Liver (tissue), 9 donors: ENCODE measurements around the gene ST7. TPM values are rescaled to one million over a fixed set of nuclear protein-coding genes. Genes with fewer than 3 reads are reported as not detected.

Experiments
- DNase-seq: peaks from one replicate; pipeline ENCODE4 v3.0.0-alpha.2; 2017; ENCODE audit warnings: low spot score
- H3K27ac ChIP-seq, 2 donors: one replicate each; pipeline ENCODE4 v1.7.0; 2013; ENCODE audit warnings: inconsistent platforms in 2 of 2, low read length in 2 of 2, control low read depth in 1 of 2, low read depth in 1 of 2, mild to moderate bottlenecking in 1 of 2
- H3K27me3 ChIP-seq, 4 donors: one replicate each; pipeline versions ENCODE4 v1.6.1 to v1.7.0; 2013; ENCODE audit warnings: low read length in 3 of 4, inconsistent platforms in 1 of 4, mild to moderate bottlenecking in 1 of 4, moderate library complexity in 1 of 4; ENCODE audit not compliant: control insufficient read depth in 4 of 4, insufficient read depth in 4 of 4
- H3K36me3 ChIP-seq, 4 donors: one replicate each; pipeline versions ENCODE4 v1.6.1 to v1.7.0; 2013; ENCODE audit warnings: low read length in 3 of 4, mild to moderate bottlenecking in 3 of 4, low read depth in 1 of 4, moderate library complexity in 1 of 4; ENCODE audit not compliant: control insufficient read depth in 4 of 4, insufficient read depth in 3 of 4
- H3K4me1 ChIP-seq, 4 donors: one replicate each; pipeline versions ENCODE4 v1.6.1 to v1.7.0; 2013; ENCODE audit warnings: low read length in 3 of 4, mild to moderate bottlenecking in 3 of 4, moderate library complexity in 1 of 4; ENCODE audit not compliant: control insufficient read depth in 4 of 4, insufficient read depth in 4 of 4
- H3K4me3 ChIP-seq, 3 donors: one replicate each; pipeline versions ENCODE4 v1.6.1 to v1.7.0; 2013; ENCODE audit warnings: low read length in 3 of 3, control low read depth in 1 of 3, low read depth in 1 of 3, mild to moderate bottlenecking in 1 of 3
- H3K9ac ChIP-seq, 2 donors: one replicate each; pipeline ENCODE4 v1.7.0; 2013; ENCODE audit warnings: low read length in 2 of 2, mild to moderate bottlenecking in 2 of 2, moderate library complexity in 2 of 2, control low read depth in 1 of 2, low read depth in 1 of 2
- H3K9me3 ChIP-seq, 4 donors: one replicate each; pipeline versions ENCODE4 v1.6.1 to v1.7.0; 2013; ENCODE audit warnings: low read length in 3 of 4; ENCODE audit not compliant: control insufficient read depth in 4 of 4
- EGR1 ChIP-seq, 2 donors: IDR thresholded peaks; 2 replicates each; pipeline ENCODE4 v1.6.1; 2016 to 2018; ENCODE audit warnings: antibody characterized with exemption in 2 of 2, low read depth in 2 of 2
- FOXA1 ChIP-seq: IDR thresholded peaks from 2 replicates; pipeline ENCODE4 v1.6.1; 2016; ENCODE audit warnings: antibody characterized with exemption
- FOXA2 ChIP-seq: IDR thresholded peaks from 2 replicates; pipeline ENCODE4 v1.6.1; 2016; ENCODE audit warnings: antibody characterized with exemption
- GABPA ChIP-seq, 2 donors: IDR thresholded peaks in 1 of 2; conservative IDR thresholded peaks in 1 of 2; 2 replicates each; pipeline ENCODE4 v1.6.1; 2016; ENCODE audit warnings: antibody characterized with exemption in 2 of 2, mild to moderate bottlenecking in 1 of 2, moderate library complexity in 1 of 2
- HNF4A ChIP-seq, 2 donors: conservative IDR thresholded peaks; 2 replicates each; pipeline ENCODE4 v1.6.1; 2016; ENCODE audit warnings: antibody characterized with exemption in 2 of 2, mild to moderate bottlenecking in 2 of 2
- HNF4G ChIP-seq: IDR thresholded peaks from 2 replicates; pipeline ENCODE4 v1.6.1; 2016; ENCODE audit warnings: antibody characterized with exemption
- JUND ChIP-seq, 2 donors: IDR thresholded peaks; 2 replicates each; pipeline ENCODE4 v1.6.1; 2016; ENCODE audit warnings: antibody characterized with exemption in 2 of 2
- NR2F2 ChIP-seq: IDR thresholded peaks from 2 replicates; pipeline ENCODE4 v1.6.1; 2016; ENCODE audit warnings: antibody characterized with exemption
- RAD21 ChIP-seq, 2 donors: IDR thresholded peaks; 2 replicates each; pipeline ENCODE4 v1.6.1; 2016; ENCODE audit warnings: antibody characterized with exemption in 2 of 2, mild to moderate bottlenecking in 2 of 2
- RXRA ChIP-seq, 2 donors: IDR thresholded peaks; 2 replicates each; pipeline ENCODE4 v1.6.1; 2017 to 2018; ENCODE audit warnings: antibody characterized with exemption in 2 of 2, mild to moderate bottlenecking in 1 of 2
- SP1 ChIP-seq: IDR thresholded peaks from 2 replicates; pipeline ENCODE4 v1.6.1; 2018; ENCODE audit warnings: antibody characterized with exemption, mild to moderate bottlenecking
- TAF1 ChIP-seq: conservative IDR thresholded peaks from 2 replicates; pipeline ENCODE4 v1.6.1; 2016; ENCODE audit warnings: antibody characterized with exemption, mild to moderate bottlenecking
- YY1 ChIP-seq: IDR thresholded peaks from 2 replicates; pipeline ENCODE4 v1.6.1; 2016; ENCODE audit warnings: antibody characterized with exemption, mild to moderate bottlenecking
- WGBS: extraction: QIAGEN DNeasy Blood & Tissue Kit; methylation state at CpG from one replicate; pipeline ENCODE4 v1.1.7; 2013; 5-methylcytosine and 5-hydroxymethylcytosine counted together
- polyA plus RNA-seq, 2 donors: library from polyadenylated mRNA; stranded (reverse) in 1 of 2; unstranded in 1 of 2; fragments of 200-250 nt in 1 of 2; fragments of >200 nt in 1 of 2; fragmentation: Nextera tagmentation in 1 of 2; extraction: Ambion mirVana in 1 of 2; gene quantifications; one replicate each; pipeline versions ENCODE4 v1.2.1 to v1.2.3, GENCODE V29; 2013 to 2015
- total RNA-seq, 2 donors: library from RNA; depleted of rRNA; stranded (reverse); fragments of >200 nt; gene quantifications; one replicate each; pipeline ENCODE4 v1.2.3, GENCODE V29; 2014
- TF ChIP-seq, protein P1 (sequence below): IDR thresholded peaks from 2 replicates; pipeline ENCODE4 v1.6.1; 2016; ENCODE audit warnings: antibody characterized with exemption, mild to moderate bottlenecking
- TF ChIP-seq, protein P2 (sequence below): IDR thresholded peaks from 2 replicates; pipeline ENCODE4 v1.6.1; 2016; ENCODE audit warnings: antibody characterized with exemption
- TF ChIP-seq, protein P3 (sequence below): fragments of 150-350 bp; IDR thresholded peaks from 2 replicates; pipeline ENCODE4 v1.5.1; 2017; ENCODE audit warnings: improper control_type of control experiment, low read depth, low read length; ENCODE audit not compliant: missing input control
- TF ChIP-seq, protein P4 (sequence below): IDR thresholded peaks from 2 replicates; pipeline ENCODE4 v1.6.1; 2016; ENCODE audit warnings: antibody characterized with exemption
- donor health status: healthy.
- donor health status: healthy.
- donor health status: healthy.
- donor health status: healthy.
- donor health status: healthy.

The ST7 gene
- total and polyA plus RNA-seq, 4 donors: 13.5 to 30.7 (median 22.6) TPM

DNA sequence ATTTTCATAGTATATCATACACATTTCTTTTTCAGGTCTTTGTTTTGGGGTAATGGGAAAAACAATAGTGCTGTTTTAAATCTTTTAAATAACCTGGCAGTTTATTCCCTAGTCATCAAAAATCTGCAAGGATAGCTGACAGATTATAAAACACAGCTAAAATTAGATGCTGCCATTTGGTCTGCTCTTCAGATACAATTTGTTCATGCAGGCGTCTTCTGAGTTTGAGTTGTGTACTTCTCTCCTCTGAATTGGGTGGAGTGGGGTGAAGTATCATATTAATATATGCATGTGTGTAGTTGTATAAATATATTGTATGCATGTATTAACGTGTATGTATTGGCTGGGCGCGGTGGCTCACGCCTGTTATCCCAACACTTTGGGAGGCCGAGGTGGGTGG is 42.9 kb upstream of the ST7 start:
- H3K36me3 ChIP-seq: peaks cover 4 to 36% (median 34%) of the 10 kb centered on the region in 4 donors
- no peak for DNase-seq
- TF ChIP-seq YY1 (no peak), TAF1 (no peak), GABPA (IDR thresholded peaks at IDR 0.05 in 1 of 2, conservative IDR thresholded peaks at IDR 0.05 in 1 of 2) (no peak), SP1 (no peak), FOXA2 (no peak), FOXA1 (no peak), HNF4G (no peak), HNF4A (conservative IDR thresholded peaks at IDR 0.05) (no peak), JUND (IDR thresholded peaks at IDR 0.05) (no peak), RAD21 (IDR thresholded peaks at IDR 0.05) (no peak), RXRA (IDR thresholded peaks at IDR 0.05) (no peak), NR2F2 (no peak), EGR1 (IDR thresholded peaks at IDR 0.05; ENCODE audit: low read depth in 2 of 2) (no peak)
- TF ChIP-seq, protein P1, sequence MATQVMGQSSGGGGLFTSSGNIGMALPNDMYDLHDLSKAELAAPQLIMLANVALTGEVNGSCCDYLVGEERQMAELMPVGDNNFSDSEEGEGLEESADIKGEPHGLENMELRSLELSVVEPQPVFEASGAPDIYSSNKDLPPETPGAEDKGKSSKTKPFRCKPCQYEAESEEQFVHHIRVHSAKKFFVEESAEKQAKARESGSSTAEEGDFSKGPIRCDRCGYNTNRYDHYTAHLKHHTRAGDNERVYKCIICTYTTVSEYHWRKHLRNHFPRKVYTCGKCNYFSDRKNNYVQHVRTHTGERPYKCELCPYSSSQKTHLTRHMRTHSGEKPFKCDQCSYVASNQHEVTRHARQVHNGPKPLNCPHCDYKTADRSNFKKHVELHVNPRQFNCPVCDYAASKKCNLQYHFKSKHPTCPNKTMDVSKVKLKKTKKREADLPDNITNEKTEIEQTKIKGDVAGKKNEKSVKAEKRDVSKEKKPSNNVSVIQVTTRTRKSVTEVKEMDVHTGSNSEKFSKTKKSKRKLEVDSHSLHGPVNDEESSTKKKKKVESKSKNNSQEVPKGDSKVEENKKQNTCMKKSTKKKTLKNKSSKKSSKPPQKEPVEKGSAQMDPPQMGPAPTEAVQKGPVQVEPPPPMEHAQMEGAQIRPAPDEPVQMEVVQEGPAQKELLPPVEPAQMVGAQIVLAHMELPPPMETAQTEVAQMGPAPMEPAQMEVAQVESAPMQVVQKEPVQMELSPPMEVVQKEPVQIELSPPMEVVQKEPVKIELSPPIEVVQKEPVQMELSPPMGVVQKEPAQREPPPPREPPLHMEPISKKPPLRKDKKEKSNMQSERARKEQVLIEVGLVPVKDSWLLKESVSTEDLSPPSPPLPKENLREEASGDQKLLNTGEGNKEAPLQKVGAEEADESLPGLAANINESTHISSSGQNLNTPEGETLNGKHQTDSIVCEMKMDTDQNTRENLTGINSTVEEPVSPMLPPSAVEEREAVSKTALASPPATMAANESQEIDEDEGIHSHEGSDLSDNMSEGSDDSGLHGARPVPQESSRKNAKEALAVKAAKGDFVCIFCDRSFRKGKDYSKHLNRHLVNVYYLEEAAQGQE: no peak
- TF ChIP-seq, protein P2, sequence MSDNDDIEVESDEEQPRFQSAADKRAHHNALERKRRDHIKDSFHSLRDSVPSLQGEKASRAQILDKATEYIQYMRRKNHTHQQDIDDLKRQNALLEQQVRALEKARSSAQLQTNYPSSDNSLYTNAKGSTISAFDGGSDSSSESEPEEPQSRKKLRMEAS: no peak
- TF ChIP-seq, protein P3, sequence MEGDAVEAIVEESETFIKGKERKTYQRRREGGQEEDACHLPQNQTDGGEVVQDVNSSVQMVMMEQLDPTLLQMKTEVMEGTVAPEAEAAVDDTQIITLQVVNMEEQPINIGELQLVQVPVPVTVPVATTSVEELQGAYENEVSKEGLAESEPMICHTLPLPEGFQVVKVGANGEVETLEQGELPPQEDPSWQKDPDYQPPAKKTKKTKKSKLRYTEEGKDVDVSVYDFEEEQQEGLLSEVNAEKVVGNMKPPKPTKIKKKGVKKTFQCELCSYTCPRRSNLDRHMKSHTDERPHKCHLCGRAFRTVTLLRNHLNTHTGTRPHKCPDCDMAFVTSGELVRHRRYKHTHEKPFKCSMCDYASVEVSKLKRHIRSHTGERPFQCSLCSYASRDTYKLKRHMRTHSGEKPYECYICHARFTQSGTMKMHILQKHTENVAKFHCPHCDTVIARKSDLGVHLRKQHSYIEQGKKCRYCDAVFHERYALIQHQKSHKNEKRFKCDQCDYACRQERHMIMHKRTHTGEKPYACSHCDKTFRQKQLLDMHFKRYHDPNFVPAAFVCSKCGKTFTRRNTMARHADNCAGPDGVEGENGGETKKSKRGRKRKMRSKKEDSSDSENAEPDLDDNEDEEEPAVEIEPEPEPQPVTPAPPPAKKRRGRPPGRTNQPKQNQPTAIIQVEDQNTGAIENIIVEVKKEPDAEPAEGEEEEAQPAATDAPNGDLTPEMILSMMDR: no peak
- TF ChIP-seq, protein P4, sequence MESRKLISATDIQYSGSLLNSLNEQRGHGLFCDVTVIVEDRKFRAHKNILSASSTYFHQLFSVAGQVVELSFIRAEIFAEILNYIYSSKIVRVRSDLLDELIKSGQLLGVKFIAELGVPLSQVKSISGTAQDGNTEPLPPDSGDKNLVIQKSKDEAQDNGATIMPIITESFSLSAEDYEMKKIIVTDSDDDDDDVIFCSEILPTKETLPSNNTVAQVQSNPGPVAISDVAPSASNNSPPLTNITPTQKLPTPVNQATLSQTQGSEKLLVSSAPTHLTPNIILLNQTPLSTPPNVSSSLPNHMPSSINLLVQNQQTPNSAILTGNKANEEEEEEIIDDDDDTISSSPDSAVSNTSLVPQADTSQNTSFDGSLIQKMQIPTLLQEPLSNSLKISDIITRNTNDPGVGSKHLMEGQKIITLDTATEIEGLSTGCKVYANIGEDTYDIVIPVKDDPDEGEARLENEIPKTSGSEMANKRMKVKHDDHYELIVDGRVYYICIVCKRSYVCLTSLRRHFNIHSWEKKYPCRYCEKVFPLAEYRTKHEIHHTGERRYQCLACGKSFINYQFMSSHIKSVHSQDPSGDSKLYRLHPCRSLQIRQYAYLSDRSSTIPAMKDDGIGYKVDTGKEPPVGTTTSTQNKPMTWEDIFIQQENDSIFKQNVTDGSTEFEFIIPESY: no peak

DNA sequence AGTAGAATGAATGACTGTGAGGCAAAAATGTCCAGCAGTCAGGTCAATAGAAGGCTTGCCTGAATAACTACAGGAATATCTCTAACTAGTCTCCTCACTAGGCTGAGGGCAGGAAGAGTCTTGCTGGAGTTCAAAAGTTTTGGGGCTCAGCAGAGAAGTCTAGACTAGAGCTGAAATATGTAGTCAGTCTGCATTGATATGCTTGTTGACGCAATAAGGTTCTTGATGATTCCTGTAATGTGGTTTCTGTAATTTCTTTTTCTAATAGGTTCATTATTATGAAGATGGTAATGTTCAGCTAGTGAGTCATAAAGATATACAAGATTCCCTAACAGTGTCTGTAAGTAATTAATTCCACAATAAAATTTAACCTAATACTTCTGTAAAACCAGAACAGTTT is 41.5 kb upstream of the ST7 start:
- Histone ChIP-seq H3K27ac (no peak overlapping the region), H3K4me3 (no peak overlapping the region), H3K27me3 (no peaks in the 10 kb centered on the region), H3K9ac (no peak overlapping the region), H3K36me3 (peaks cover 4 to 45% (median 36%) of the 10 kb centered on the region in 4 donors), H3K4me1 (peaks cover 0 to 6% (median 0%) of the 10 kb centered on the region in 4 donors), H3K9me3 (no peaks in the 10 kb centered on the region)
- DNase-seq: no peak
- no peak for TF ChIP-seq HNF4G
- 96% methylated on average over 1 of the region's 1 CpG for WGBS

More for the DNA sequence above, 42.9 kb upstream of the ST7 start:
- H3K9ac ChIP-seq: no peak overlapping the region
- no peaks in the 10 kb centered on the region for H3K27me3 ChIP-seq
- H3K4me3 ChIP-seq: no peak overlapping the region
- H3K9me3 ChIP-seq: no peaks in the 10 kb centered on the region
- peaks cover 0 to 4% (median 0%) of the 10 kb centered on the region in 4 donors for H3K4me1 ChIP-seq
- WGBS: 89% methylated on average over 6 of the region's 6 CpGs
- no peak overlapping the region for H3K27ac ChIP-seq
